CD14-positive monocyte (primary cell): Measurements from ENCODE around the gene PDE6H. TPM values are rescaled to one million over a fixed set of nuclear protein-coding genes. Genes with fewer than 3 reads are reported as not detected.

Experiments used
- DNase-seq, 3 donors: peaks; one replicate each; pipeline ENCODE4 v3.0.0-alpha.2; 2011 to 2022
- H2AFZ ChIP-seq: 2 replicates; pipeline ENCODE4 v1.6.0; 2012; ENCODE audit warnings: mild to moderate bottlenecking, low read depth, low read length, inconsistent platforms; ENCODE audit not compliant: insufficient read depth, poor library complexity, severe bottlenecking
- H3K27ac ChIP-seq, 2 donors: 1 replicate in 1 of 2; 2 replicates in 1 of 2; pipeline ENCODE4 v1.5.1; 2012 to 2013; ENCODE audit warnings: low read length in 2 of 2, control low read depth in 1 of 2, inconsistent platforms in 1 of 2, low read depth in 1 of 2, mild to moderate bottlenecking in 1 of 2
- H3K27me3 ChIP-seq, 2 donors: one replicate each; pipeline versions ENCODE4 v1.6.0 to v1.6.1; 2011 to 2013; ENCODE audit warnings: low read length in 2 of 2; ENCODE audit not compliant: control insufficient read depth in 2 of 2, insufficient read depth in 2 of 2
- H3K36me3 ChIP-seq, 2 donors: replicated peaks in 1 of 2; 1 replicate in 1 of 2; 2 replicates in 1 of 2; pipeline versions ENCODE4 v1.5.1 to v1.6.1; 2012 to 2013; ENCODE audit warnings: low read length in 2 of 2, control low read depth in 1 of 2, inconsistent platforms in 1 of 2, mild to moderate bottlenecking in 1 of 2; ENCODE audit not compliant: insufficient read depth in 2 of 2, control insufficient read depth in 1 of 2
- H3K4me1 ChIP-seq, 2 donors: 1 replicate in 1 of 2; 2 replicates in 1 of 2; pipeline versions ENCODE4 v1.5.1 to v1.6.1; 2012 to 2013; ENCODE audit warnings: low read length in 2 of 2, control low read depth in 1 of 2, inconsistent platforms in 1 of 2, mild to moderate bottlenecking in 1 of 2, moderate library complexity in 1 of 2; ENCODE audit not compliant: insufficient read depth in 2 of 2, control insufficient read depth in 1 of 2
- H3K4me2 ChIP-seq: replicated peaks from 2 replicates; pipeline ENCODE3; 2012; ENCODE audit warnings: low read length, moderate library complexity, mild to moderate bottlenecking; ENCODE audit not compliant: poor library complexity, severe bottlenecking; ENCODE audit errors: extremely low read depth
- H3K4me3 ChIP-seq, 3 experiments: fragments of 200-600 bp in 1 of 3; sonication (generic) in 1 of 3; replicated peaks in 1 of 3; 1 replicate in 2 of 3; 2 replicates in 1 of 3; pipeline ENCODE4 v1.5.1; 2011 to 2013; ENCODE audit warnings: low read length in 3 of 3, mild to moderate bottlenecking in 3 of 3, control low read depth in 2 of 3, low read depth in 2 of 3, inconsistent platforms in 1 of 3, moderate library complexity in 1 of 3
- H3K79me2 ChIP-seq: 2 replicates; pipeline ENCODE4 v1.6.0; 2012; ENCODE audit warnings: mild to moderate bottlenecking, control low read depth, inconsistent platforms, low read length, moderate library complexity; ENCODE audit not compliant: insufficient read depth
- H3K9ac ChIP-seq: 2 replicates; pipeline ENCODE4 v1.6.0; 2017; ENCODE audit warnings: low read length, mild to moderate bottlenecking; ENCODE audit not compliant: insufficient read depth, poor library complexity, severe bottlenecking
- H3K9me3 ChIP-seq, 2 donors: replicated peaks in 1 of 2; 1 replicate in 1 of 2; 2 replicates in 1 of 2; pipeline versions ENCODE4 v1.5.1 to v1.6.1; 2012 to 2013; ENCODE audit warnings: low read length in 2 of 2, control low read depth in 1 of 2; ENCODE audit not compliant: control insufficient read depth in 1 of 2, insufficient read depth in 1 of 2
- H4K20me1 ChIP-seq: 2 replicates; pipeline ENCODE4 v1.6.0; 2012; ENCODE audit warnings: mild to moderate bottlenecking, low read length, control low read depth, moderate library complexity; ENCODE audit not compliant: insufficient read depth
- H3K27ac Mint-ChIP-seq, 7 donors: one replicate each; pipeline ENCODE4 v1.8.0; 2020; ENCODE audit warnings: mild to moderate bottlenecking in 7 of 7, mixed read lengths in 7 of 7, moderate library complexity in 6 of 7, inconsistent platforms in 2 of 7
- H3K27me3 Mint-ChIP-seq, 3 donors: one replicate each; pipeline ENCODE4 v1.8.0; 2021 to 2022; ENCODE audit warnings: low read depth in 3 of 3, mild to moderate bottlenecking in 3 of 3, mixed read lengths in 3 of 3, moderate library complexity in 3 of 3, inconsistent platforms in 1 of 3
- H3K36me3 Mint-ChIP-seq, 2 donors: one replicate each; pipeline ENCODE4 v1.8.0; 2020; ENCODE audit warnings: mixed read lengths in 2 of 2, inconsistent platforms in 1 of 2, mild to moderate bottlenecking in 1 of 2
- H3K4me1 Mint-ChIP-seq: one replicate; pipeline ENCODE4 v1.8.0; 2020; ENCODE audit warnings: mild to moderate bottlenecking, mixed read lengths
- H3K4me3 Mint-ChIP-seq, 2 donors: one replicate each; pipeline ENCODE4 v1.8.0; 2020; ENCODE audit warnings: mild to moderate bottlenecking in 2 of 2, mixed read lengths in 2 of 2, moderate library complexity in 1 of 2
- H3K9me3 Mint-ChIP-seq, 7 donors: one replicate each; pipeline ENCODE4 v1.8.0; 2020 to 2022; ENCODE audit warnings: mixed read lengths in 7 of 7, mild to moderate bottlenecking in 6 of 7, moderate library complexity in 6 of 7, inconsistent platforms in 2 of 7
- CTCF ChIP-seq: fragments of 200-600 bp; IDR thresholded peaks from one replicate; pipeline ENCODE4 v1.8.0; 2022; ENCODE audit warnings: antibody characterized with exemption, mild to moderate bottlenecking
- WGBS: methylation state at CpG from one replicate; pipeline ENCODE4 v1.1.5; 2013; ENCODE audit warnings: missing lambda C conversion rate; ENCODE audit not compliant: insufficient coverage; 5-methylcytosine and 5-hydroxymethylcytosine counted together
- intact Hi-C, 2 donors: fragments of 100-400 bp; cut with micrococcal nuclease; formaldehyde crosslinking; loops; one replicate each; pipeline versions ENCODE4 v1.15.0 to v1.15.1; 2023
- polyA plus RNA-seq, 3 donors: library from polyadenylated mRNA; depleted of rRNA in 1 of 3; unstranded in 2 of 3; stranded (reverse) in 1 of 3; fragments of 300-500 nt in 2 of 3; fragments of >200 nt in 1 of 3; fragmentation: Illumina TruSeq in 2 of 3; gene quantifications; 1 replicate in 2 of 3; 2 replicates in 1 of 3; pipeline ENCODE4 v1.2.3, GENCODE V29; 2012 to 2021

The PDE6H gene
- polyA plus RNA-seq, 3 donors, result 0.33 to 0.56 TPM; not detected in 1

- H3K79me2 ChIP-seq, result peaks cover 85% of the 10 kb centered on the region
These were observed 13.8 kb upstream of the PDE6H start for GRCh38 chr12:14959126-14959440.

GRCh38 chr12:14959463-14959862 is 13.4 kb upstream of the PDE6H start:
- peak; percentile 61 to 75 (median 69) for DNase-seq
- Histone ChIP-seq H3K9ac (peak overlapping the region; percentile 77), H3K4me2 (peak overlapping the region; percentile 97), H3K27me3 (no peaks in the 10 kb centered on the region), H3K9me3 (no peaks in the 10 kb centered on the region), H3K79me2 (peaks cover 85% of the 10 kb centered on the region), H3K27ac (peak overlapping the region; percentile 88 to 96), H3K36me3 (no peaks in the 10 kb centered on the region), H3K4me1 (peaks cover 81 to 93% of the 10 kb centered on the region in 2 donors), H2AFZ (no peak overlapping the region), H4K20me1 (peaks cover 62% of the 10 kb centered on the region), H3K4me3 (peak overlapping the region; percentile 82 to 100 (median 95))
- intact Hi-C loops, result loop anchor here in 1 of 2 donors (10.0 kb wide), 2 partner anchors 395 to 745 kb away; partner anchors contain the start of gene PLBD1
- Mint-ChIP-seq H3K36me3 (peaks cover 12 to 14% of the 10 kb centered on the region in 2 donors), H3K9me3 (peaks cover 0 to 5% (median 0%) of the 10 kb centered on the region in 7 donors), H3K27ac (peak overlapping the region; percentile 95 to 99 (median 99)), H3K4me3 (peak overlapping the region; percentile 95 to 99), H3K4me1 (peaks cover 85% of the 10 kb centered on the region), H3K27me3 (no peaks in the 10 kb centered on the region)
- TF ChIP-seq CTCF, result no peak
- WGBS, result 0% methylated on average over 1 of the region's 3 CpGs

More at GRCh38 chr12:14959126-14959440, 13.8 kb upstream of the PDE6H start:
- Histone ChIP-seq H3K4me3 (peak overlapping the region; percentile 82 to 100 (median 95)), H2AFZ (no peak overlapping the region), H3K4me2 (peak overlapping the region; percentile 97), H3K9ac (peak overlapping the region; percentile 77), H4K20me1 (peaks cover 65% of the 10 kb centered on the region), H3K36me3 (no peaks in the 10 kb centered on the region), H3K27ac (peak overlapping the region; percentile 88 to 96), H3K9me3 (no peaks in the 10 kb centered on the region), H3K4me1 (peaks cover 81 to 93% of the 10 kb centered on the region in 2 donors), H3K27me3 (no peaks in the 10 kb centered on the region)
- H3K9me3 Mint-ChIP-seq, result peaks cover 0 to 5% (median 0%) of the 10 kb centered on the region in 7 donors
- intact Hi-C loops, result loop anchor here in 1 of 2 donors (10.0 kb wide), 2 partner anchors 394 to 746 kb away; partner anchors contain the start of gene PLBD1
- H3K4me3 Mint-ChIP-seq, result peak overlapping the region; percentile 95 to 99
- H3K27me3 Mint-ChIP-seq, result no peaks in the 10 kb centered on the region
- H3K27ac Mint-ChIP-seq, result peak overlapping the region; percentile 95 to 99 (median 99)
- H3K4me1 Mint-ChIP-seq, result peaks cover 85% of the 10 kb centered on the region
- TF ChIP-seq CTCF, result no peak
- peaks cover 14 to 15% of the 10 kb centered on the region in 2 donors for H3K36me3 Mint-ChIP-seq
- no peak for DNase-seq
- 38% methylated on average over 4 of the region's 10 CpGs for WGBS
